Nephron (organoid): ENCODE results near the gene RXRG.
A peak's percentile ranks its signal among the peaks of the same experiment; 100 is the strongest.

ENCODE experiments used
- H3K27ac Mint-ChIP-seq, 3 experiments: 2 replicates each; pipeline ENCODE4 v1.8.0; 2020; ENCODE audit warnings: mixed read lengths in 3 of 3, mild to moderate bottlenecking in 2 of 3, moderate library complexity in 1 of 3
- H3K27me3 Mint-ChIP-seq: 2 replicates; pipeline ENCODE4 v1.8.0; 2021; ENCODE audit warnings: low read depth, mild to moderate bottlenecking, moderate library complexity, mixed read lengths
- H3K36me3 Mint-ChIP-seq: 2 replicates; pipeline ENCODE4 v1.8.0; 2020; ENCODE audit warnings: low read depth, mixed read lengths
- H3K4me1 Mint-ChIP-seq: 2 replicates; pipeline ENCODE4 v1.8.0; 2020; ENCODE audit warnings: mixed read lengths
- H3K4me3 Mint-ChIP-seq, 3 experiments: 2 replicates each; pipeline ENCODE4 v1.8.0; 2020; ENCODE audit warnings: mild to moderate bottlenecking in 3 of 3, mixed read lengths in 3 of 3, moderate library complexity in 2 of 3
- H3K9me3 Mint-ChIP-seq: 2 replicates; pipeline ENCODE4 v1.8.0; 2020; ENCODE audit warnings: mixed read lengths
- TF ChIP-seq, protein P1 (sequence below), 3 experiments: fragments of 200-600 bp; sonication (generic); IDR thresholded peaks; one replicate each; pipeline ENCODE4 v1.5.0; 2021; ENCODE audit warnings: antibody characterized with exemption in 3 of 3; ENCODE audit not compliant: unreplicated experiment in 3 of 3

RXRG gene

DNA sequence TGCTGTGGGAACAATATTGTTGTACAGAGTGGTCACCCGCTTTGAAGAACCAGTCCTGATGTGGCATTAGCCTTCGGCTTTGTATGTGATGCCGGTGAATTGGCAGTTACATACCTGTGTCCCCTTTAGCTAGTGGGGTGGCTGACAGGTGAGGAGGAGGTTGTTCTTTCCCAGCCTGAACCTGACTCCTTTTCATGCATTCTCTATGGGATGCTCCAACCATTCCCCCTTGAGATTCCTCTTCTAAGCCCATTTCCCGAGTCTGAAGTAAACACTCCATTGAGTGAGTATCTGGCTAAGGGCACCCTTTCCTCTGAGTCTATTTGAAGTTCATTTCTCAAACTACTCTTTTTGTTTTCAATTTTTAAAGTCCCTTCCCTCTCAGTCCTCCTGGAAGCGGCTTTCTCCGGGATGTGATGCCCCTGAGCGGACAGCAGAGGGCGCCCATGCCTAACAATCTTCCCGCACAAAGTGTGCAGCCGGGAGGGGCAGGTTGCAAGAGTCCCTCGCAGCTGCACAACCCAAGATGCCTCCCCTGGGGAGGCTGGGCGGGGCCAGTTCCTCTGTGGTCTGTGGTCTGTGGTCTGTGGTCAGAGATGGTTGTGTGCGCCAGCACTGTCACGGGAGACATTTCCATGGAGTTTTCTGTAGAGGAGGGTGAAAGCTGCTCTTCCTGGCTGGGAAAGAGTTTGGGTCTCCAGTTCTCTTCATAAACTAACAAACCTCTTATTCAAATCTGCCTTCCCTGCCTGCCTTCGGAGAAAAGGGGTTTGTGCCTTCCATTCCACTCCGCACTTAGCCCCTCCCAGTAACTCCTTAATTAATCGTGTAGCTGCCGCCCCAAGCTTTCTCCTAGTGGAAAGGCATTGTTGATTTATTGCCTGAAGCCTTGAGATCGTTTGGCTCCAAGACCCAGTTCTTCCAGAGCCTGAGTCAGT, 52.0 kb downstream of the RXRG start:
- Mint-ChIP-seq H3K36me3 (no peaks in the 10 kb centered on the region), H3K27ac (peak overlapping the region; percentile 4 to 33 (median 11)), H3K27me3 (peaks cover 27% of the 10 kb centered on the region), H3K4me3 (peak overlapping the region; percentile 71 to 78 (median 73)), H3K9me3 (no peaks in the 10 kb centered on the region), H3K4me1 (peaks cover 29% of the 10 kb centered on the region)
- TF ChIP-seq, protein P1, sequence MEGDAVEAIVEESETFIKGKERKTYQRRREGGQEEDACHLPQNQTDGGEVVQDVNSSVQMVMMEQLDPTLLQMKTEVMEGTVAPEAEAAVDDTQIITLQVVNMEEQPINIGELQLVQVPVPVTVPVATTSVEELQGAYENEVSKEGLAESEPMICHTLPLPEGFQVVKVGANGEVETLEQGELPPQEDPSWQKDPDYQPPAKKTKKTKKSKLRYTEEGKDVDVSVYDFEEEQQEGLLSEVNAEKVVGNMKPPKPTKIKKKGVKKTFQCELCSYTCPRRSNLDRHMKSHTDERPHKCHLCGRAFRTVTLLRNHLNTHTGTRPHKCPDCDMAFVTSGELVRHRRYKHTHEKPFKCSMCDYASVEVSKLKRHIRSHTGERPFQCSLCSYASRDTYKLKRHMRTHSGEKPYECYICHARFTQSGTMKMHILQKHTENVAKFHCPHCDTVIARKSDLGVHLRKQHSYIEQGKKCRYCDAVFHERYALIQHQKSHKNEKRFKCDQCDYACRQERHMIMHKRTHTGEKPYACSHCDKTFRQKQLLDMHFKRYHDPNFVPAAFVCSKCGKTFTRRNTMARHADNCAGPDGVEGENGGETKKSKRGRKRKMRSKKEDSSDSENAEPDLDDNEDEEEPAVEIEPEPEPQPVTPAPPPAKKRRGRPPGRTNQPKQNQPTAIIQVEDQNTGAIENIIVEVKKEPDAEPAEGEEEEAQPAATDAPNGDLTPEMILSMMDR (IDR thresholded peaks at IDR 0.05; ENCODE audit: unreplicated experiment in 3 of 3) = peak; percentile 95

DNA sequence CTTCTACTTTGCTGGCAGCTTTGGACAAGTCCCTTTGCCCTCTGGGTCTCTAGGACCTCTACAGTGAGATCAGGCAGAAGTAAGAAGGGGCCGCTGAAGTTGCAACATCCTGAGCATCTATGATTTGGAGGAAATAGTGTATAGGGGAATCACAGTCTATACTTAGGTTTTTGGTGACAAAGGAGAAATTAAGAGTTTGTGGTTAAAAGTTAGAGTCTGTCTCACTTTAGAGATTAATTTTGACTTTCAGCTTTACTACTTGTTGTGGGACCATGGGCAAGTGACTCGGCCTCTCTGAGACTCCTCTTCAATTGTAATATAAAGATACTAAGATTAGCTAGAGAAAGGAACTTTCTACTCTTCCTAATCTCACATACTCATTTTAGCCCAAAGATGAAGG, 55.3 kb downstream of the RXRG start:
- Mint-ChIP-seq H3K27me3 (peaks cover 44% of the 10 kb centered on the region), H3K36me3 (no peaks in the 10 kb centered on the region), H3K4me3 (no peak overlapping the region), H3K4me1 (peaks cover 18% of the 10 kb centered on the region), H3K9me3 (no peaks in the 10 kb centered on the region), H3K27ac (no peak overlapping the region)
- TF ChIP-seq, protein P1 (IDR thresholded peaks at IDR 0.05; ENCODE audit: unreplicated experiment in 3 of 3) = no peak

DNA sequence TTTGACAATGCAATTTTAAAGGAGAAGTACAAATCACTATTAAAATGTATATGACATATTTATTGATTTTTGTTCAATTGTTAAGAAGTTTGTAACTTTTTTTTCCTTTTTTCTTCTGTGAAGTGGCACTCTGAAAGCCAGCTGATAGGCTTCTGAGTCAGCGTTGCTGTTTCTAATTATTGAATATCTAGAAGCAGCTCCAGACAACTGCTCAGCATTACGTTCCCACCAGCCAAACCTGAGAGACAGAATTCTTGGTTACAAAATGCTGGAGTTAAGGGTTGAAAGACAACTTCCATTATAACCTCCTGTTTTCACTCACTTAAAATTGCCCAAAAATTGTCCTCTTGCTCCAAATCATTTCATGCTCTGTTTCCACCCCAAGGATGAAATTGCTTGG, 57.0 kb downstream of the RXRG start:
- no peak overlapping the region for H3K4me3 Mint-ChIP-seq
- TF ChIP-seq, protein P1 (IDR thresholded peaks at IDR 0.05; ENCODE audit: unreplicated experiment in 3 of 3) = no peak
- H3K9me3 Mint-ChIP-seq = no peaks in the 10 kb centered on the region
- no peaks in the 10 kb centered on the region for H3K36me3 Mint-ChIP-seq
- H3K27ac Mint-ChIP-seq = no peak overlapping the region
- peaks cover 13% of the 10 kb centered on the region for H3K4me1 Mint-ChIP-seq
- peaks cover 46% of the 10 kb centered on the region for H3K27me3 Mint-ChIP-seq

DNA sequence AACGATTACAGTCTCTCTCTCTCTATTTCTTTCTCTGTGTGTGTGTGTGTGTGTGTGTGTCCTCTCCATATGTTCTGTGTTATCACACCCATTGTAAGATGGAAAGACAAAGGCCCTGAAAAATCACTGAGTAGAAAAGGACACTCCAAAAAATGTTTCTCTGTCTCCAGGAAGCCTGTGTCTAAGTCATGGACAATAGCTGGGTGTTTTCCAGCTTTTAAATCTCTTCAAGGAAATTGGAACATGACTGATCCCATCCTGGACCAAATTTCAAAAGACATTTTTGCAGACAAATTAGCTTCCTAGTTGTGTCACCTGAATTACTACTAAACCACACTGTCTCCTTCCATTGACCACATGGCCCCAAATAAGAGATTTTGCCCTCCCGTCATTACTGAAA, 57.4 kb downstream of the RXRG start:
- Mint-ChIP-seq H3K4me3 (no peak overlapping the region), H3K4me1 (peaks cover 13% of the 10 kb centered on the region), H3K9me3 (no peaks in the 10 kb centered on the region), H3K27me3 (peaks cover 43% of the 10 kb centered on the region), H3K36me3 (no peaks in the 10 kb centered on the region), H3K27ac (no peak overlapping the region)
- TF ChIP-seq, protein P1 (IDR thresholded peaks at IDR 0.05; ENCODE audit: unreplicated experiment in 3 of 3) = no peak

DNA sequence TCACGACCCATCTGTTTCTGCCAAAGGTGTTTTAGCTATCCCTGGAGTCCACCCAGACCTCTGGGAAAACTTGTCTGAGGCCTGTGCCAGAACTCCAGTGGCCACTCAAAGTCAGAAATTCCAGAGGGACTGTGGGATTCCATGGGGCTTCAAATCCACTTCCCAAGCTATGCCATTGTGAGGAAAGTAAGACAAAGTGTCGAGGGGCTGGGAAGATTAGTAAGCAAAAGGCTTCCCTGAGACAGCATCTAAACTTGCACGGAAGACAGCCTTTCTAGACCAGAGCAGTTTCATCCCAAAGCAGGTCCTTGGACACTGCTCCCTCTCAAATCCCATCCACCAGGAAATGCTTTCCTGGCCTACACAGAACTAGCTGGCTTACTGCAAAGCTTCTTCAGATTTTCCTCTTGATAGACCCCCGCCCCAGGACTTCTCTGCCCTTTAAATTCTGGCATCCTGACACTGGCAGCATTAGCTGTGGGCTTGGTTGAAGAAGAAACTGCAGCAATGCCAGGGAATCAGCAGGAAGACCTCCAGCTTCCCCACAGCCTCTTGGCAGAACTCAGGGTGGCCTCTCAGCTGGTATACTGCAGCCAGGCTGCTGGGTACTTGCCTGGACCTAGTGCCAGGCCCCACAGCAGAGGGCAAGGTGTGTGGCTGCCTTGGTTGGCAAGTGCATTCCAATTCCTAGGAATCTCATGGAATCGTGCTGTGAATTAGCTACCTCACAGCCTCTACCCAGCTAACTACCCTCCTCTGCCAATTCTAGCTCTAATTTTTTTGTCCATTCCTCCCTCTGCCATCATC, 61.1 kb downstream of the RXRG start:
- Mint-ChIP-seq H3K36me3 (no peaks in the 10 kb centered on the region), H3K4me3 (no peak overlapping the region), H3K4me1 (peaks cover 21% of the 10 kb centered on the region), H3K27me3 (peaks cover 36% of the 10 kb centered on the region), H3K27ac (peak overlapping the region in 1 of 3 experiments; percentile 53), H3K9me3 (no peaks in the 10 kb centered on the region)
- TF ChIP-seq, protein P1 (IDR thresholded peaks at IDR 0.05; ENCODE audit: unreplicated experiment in 3 of 3) = no peak
